Upper lobe of left lung (tissue), 6 donors: ENCODE results near the gene CISD1. TPM values are rescaled to one million over a fixed set of nuclear protein-coding genes. Genes with fewer than 3 reads are reported as not detected.

Experiments
- ATAC-seq, 2 donors: fragments of 200-7000 bp; cut with Tn5 transposase; one replicate each; pipeline ENCODE4 v1.9.1; 2022; ENCODE audit warnings: mild to moderate bottlenecking in 2 of 2, moderate library complexity in 2 of 2; ENCODE audit not compliant: low FRiP score in 2 of 2
- DNase-seq, 2 donors: peaks; one replicate each; pipeline ENCODE4 v3.0.0-alpha.2; 2019 to 2020
- H3K27ac ChIP-seq, 4 donors: fragments of 200-600 bp; sonication (generic); one replicate each; pipeline ENCODE4 v1.5.1; 2016 to 2019
- H3K27me3 ChIP-seq, 4 donors: fragments of 200-600 bp; sonication (generic); one replicate each; pipeline ENCODE4 v1.5.1; 2017 to 2019
- H3K36me3 ChIP-seq, 4 donors: fragments of 200-600 bp; sonication (generic); one replicate each; pipeline ENCODE4 v1.5.1; 2016 to 2019
- H3K4me1 ChIP-seq, 4 donors: fragments of 200-600 bp; sonication (generic); one replicate each; pipeline ENCODE4 v1.5.1; 2018 to 2019
- H3K4me3 ChIP-seq, 4 donors: fragments of 200-600 bp; sonication (generic); one replicate each; pipeline ENCODE4 v1.5.1; 2017 to 2019; ENCODE audit warnings: mild to moderate bottlenecking in 2 of 4, moderate library complexity in 1 of 4
- H3K9me3 ChIP-seq, 4 donors: fragments of 200-600 bp; sonication (generic); one replicate each; pipeline ENCODE4 v1.5.1; 2018 to 2019
- EP300 ChIP-seq, 4 donors: sonication (generic); formaldehyde crosslinking; IDR thresholded peaks; one replicate each; pipeline ENCODE4 v1.5.1; 2017; ENCODE audit warnings: antibody characterized with exemption in 4 of 4, control low read depth in 2 of 4
- POLR2A ChIP-seq, 4 donors: fragments of 450-650 bp; IDR thresholded peaks; one replicate each; pipeline ENCODE4 v1.5.1; 2016 to 2017; ENCODE audit warnings: antibody characterized with exemption in 4 of 4, mild to moderate bottlenecking in 2 of 4
- POLR2AphosphoS5 ChIP-seq, 2 donors: sonication (generic); formaldehyde crosslinking; IDR thresholded peaks; one replicate each; pipeline ENCODE4 v1.5.1; 2017; ENCODE audit warnings: antibody characterized with exemption in 2 of 2
- WGBS, 2 donors: methylation state at CpG; one replicate each; pipeline ENCODE4 v1.1.5; 2017 to 2018; 5-methylcytosine and 5-hydroxymethylcytosine counted together
- total RNA-seq, 6 donors: library from RNA; depleted of rRNA in 4 of 6; stranded (reverse); fragments of >200 nt in 4 of 6; gene quantifications; one replicate each; pipeline versions ENCODE4 v1.1.0 to v1.2.1, GENCODE V29; 2016 to 2021
- TF ChIP-seq, protein P1 (sequence below), 6 experiments: fragments of 450-650 bp in 4 of 6; fragments of 200-600 bp in 2 of 6; sonication (generic) in 2 of 6; IDR thresholded peaks; one replicate each; pipeline ENCODE4 v1.5.1; 2016 to 2019; ENCODE audit warnings: antibody characterized with exemption in 6 of 6
- donor health status: DM: no; HTN: no; CAD: no; lungs with moderate emphysema.
- donor health status: DM: no; HTN: yes; CAD: no; lungs with severe emphysema.

Gene CISD1
- total RNA-seq, 6 donors from 2014 or later = 6.3 to 19.4 (median 13.8) TPM

DNA sequence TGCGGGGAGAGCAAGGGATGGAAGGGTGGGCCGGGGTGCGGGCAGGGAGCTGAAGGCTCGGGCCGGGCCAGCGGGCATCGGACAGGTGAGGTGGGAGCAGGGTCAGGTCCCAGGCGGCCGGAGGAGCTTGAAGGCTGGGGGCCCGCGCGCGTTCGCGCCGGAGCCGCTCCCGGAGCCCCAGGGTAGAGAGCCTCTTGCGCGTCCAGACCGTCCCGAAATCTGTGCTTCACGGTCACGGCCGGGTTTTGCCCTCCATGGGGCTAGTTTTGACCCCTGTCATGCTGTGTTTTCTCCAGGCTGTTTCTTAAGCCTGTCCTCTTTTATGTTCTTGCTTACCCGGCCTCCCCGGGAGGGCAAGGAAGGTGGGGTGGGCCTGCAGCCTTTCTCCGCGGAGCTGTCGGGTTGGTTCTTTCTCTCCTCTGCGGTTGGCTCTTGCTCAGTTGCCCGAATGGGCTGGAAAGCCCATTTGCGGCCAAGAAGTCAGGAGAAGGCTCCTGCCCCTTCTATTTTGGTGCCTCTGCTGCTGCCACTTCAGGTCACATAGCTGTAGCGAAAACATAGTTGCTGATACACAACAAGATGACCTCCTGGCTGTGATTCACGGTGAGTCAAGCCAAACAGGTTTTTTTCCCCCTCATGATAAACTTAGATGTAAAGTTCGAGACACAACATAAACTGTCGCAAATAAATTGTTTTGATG, 66.5 kb downstream of the CISD1 start:
- Histone ChIP-seq H3K9me3 (no peaks in the 10 kb centered on the region), H3K27me3 (no peaks in the 10 kb centered on the region), H3K36me3 (no peaks in the 10 kb centered on the region), H3K27ac (peak overlapping the region; percentile 81 to 94 (median 90)), H3K4me3 (peak overlapping the region; percentile 66 to 97 (median 92)), H3K4me1 (peaks cover 4 to 30% (median 17%) of the 10 kb centered on the region in 4 donors)
- ATAC-seq = peak; percentile 58 to 76
- TF ChIP-seq, protein P1, sequence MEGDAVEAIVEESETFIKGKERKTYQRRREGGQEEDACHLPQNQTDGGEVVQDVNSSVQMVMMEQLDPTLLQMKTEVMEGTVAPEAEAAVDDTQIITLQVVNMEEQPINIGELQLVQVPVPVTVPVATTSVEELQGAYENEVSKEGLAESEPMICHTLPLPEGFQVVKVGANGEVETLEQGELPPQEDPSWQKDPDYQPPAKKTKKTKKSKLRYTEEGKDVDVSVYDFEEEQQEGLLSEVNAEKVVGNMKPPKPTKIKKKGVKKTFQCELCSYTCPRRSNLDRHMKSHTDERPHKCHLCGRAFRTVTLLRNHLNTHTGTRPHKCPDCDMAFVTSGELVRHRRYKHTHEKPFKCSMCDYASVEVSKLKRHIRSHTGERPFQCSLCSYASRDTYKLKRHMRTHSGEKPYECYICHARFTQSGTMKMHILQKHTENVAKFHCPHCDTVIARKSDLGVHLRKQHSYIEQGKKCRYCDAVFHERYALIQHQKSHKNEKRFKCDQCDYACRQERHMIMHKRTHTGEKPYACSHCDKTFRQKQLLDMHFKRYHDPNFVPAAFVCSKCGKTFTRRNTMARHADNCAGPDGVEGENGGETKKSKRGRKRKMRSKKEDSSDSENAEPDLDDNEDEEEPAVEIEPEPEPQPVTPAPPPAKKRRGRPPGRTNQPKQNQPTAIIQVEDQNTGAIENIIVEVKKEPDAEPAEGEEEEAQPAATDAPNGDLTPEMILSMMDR (IDR thresholded peaks at IDR 0.05) = no peak
- TF ChIP-seq POLR2AphosphoS5 (IDR thresholded peaks at IDR 0.05) = no peak
- TF ChIP-seq POLR2A (IDR thresholded peaks at IDR 0.05) = no peak
- no peak for TF ChIP-seq EP300 (IDR thresholded peaks at IDR 0.05)
- WGBS, 2 donors = 4% methylated on average over 19 to 31 of the region's 37 CpGs
- DNase-seq = peak; percentile 35 to 90

DNA sequence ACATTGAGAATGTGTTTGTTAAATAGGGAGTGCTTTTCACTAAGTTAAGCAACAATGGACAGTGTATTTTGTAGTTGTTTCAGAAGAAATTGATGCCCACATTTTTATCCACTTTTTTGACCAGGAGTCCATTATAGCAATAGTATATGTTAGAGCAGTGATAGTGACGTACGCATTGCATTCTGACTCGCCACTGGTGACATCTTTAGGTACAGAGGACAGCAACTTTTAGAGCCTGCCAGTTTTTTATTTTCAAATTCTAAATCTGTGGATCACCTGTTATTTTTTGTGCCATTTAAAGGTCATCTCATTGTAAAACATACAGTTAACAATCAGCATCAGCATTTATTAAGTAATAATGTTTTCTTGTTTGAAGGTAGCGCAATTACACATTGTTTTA, 67.3 kb downstream of the CISD1 start:
- no peaks in the 10 kb centered on the region for H3K36me3 ChIP-seq
- H3K9me3 ChIP-seq = no peaks in the 10 kb centered on the region
- peak overlapping the region in 2 of 4 donors; percentile 89 to 96 for H3K4me3 ChIP-seq
- ATAC-seq (no peak), DNase-seq (no peak)
- H3K4me1 ChIP-seq = peaks cover 4 to 34% (median 17%) of the 10 kb centered on the region in 4 donors
- H3K27ac ChIP-seq = peak overlapping the region in 1 of 4 donors; percentile 90
- 92 to 94% methylated on average over 4 of the region's 4 CpGs for WGBS, 2 donors
- TF ChIP-seq POLR2AphosphoS5 (IDR thresholded peaks at IDR 0.05) (no peak), EP300 (IDR thresholded peaks at IDR 0.05) (no peak), POLR2A (IDR thresholded peaks at IDR 0.05) (no peak)
- TF ChIP-seq, protein P1 (IDR thresholded peaks at IDR 0.05) = no peak
- H3K27me3 ChIP-seq = no peaks in the 10 kb centered on the region

Other genes with a start within 250 kb of the CISD1 start
- gene IPMK, start 1.3 kb upstream of the CISD1 start, total RNA-seq = 10 to 100 TPM in 1 of 6 donors, 1 to 10 TPM in 5; 2.6 to 10.7 (median 5.7) TPM
- gene UBE2D1, start 65.8 kb downstream of the CISD1 start, total RNA-seq = 10 to 100 TPM in 4 of 6 donors, 1 to 10 TPM in 2; 2.1 to 28.6 (median 16.4) TPM
- 10 to 100 TPM in 5 of 6 donors, 1 to 10 TPM in 1; 6.3 to 28.1 (median 16.2) TPM for gene TFAM, start 116.2 kb downstream of the CISD1 start, total RNA-seq
- 10 to 100 TPM in 1 of 6 donors, 1 to 10 TPM in 5; 3.1 to 10.5 (median 3.9) TPM for gene BICC1, start 243.7 kb downstream of the CISD1 start, total RNA-seq